Measurements from ENCODE around the gene ASPRV1.

GRCh38 chr2:69969991-69970390 lies 8.6 kb upstream of the ASPRV1 start:
- TF ChIP-seq CTCF (IDR thresholded peaks at IDR 0.05) (no peak), EP300 (IDR thresholded peaks at IDR 0.05; ENCODE audit: low read depth) (no peak), POLR2A (IDR thresholded peaks at IDR 0.05) (no peak), POLR2AphosphoS5 (IDR thresholded peaks at IDR 0.05) (no peak)

Measured in transverse colon (tissue), 4 donors.